ENCODE measurements around the gene GRN. TPM values are rescaled to one million over a fixed set of nuclear protein-coding genes. Genes with fewer than 3 reads are reported as not detected.

The GRN gene
- total and polyA plus RNA-seq, 2 of the 13 experiments (the other 11 are each of a cell fraction or from before 2014, with no cell fraction given): 86.6 to 143 TPM

GRCh38 chr17:44363613-44364159, 18.6 kb downstream of the GRN start, which contains the start of gene FAM171A2 (continued):
- no peak for TF ChIP-seq THRA (CRISPR knock-in tag; IDR thresholded peaks at IDR 0.05; ENCODE audit: borderline replicate concordance)
- TF ChIP-seq ZNF281 (CRISPR knock-in tag; IDR thresholded peaks at IDR 0.05; ENCODE audit: borderline replicate concordance): no peak
- TF ChIP-seq ZNF547 (CRISPR knock-in tag; IDR thresholded peaks at IDR 0.05): 0 out of 2 replicates have a peak, but pooled peaks have one; percentile 68
- peak; percentile 77 for TF ChIP-seq RAD21 (CRISPR knock-in tag; IDR thresholded peaks at IDR 0.05)
- no peak for TF ChIP-seq MTERF4 (CRISPR knock-in tag; IDR thresholded peaks at IDR 0.05)
- TF ChIP-seq IRX3 (CRISPR knock-in tag; IDR thresholded peaks at IDR 0.05; ENCODE audit: borderline replicate concordance, low read depth): no peak
- TF ChIP-seq CEBPB (IDR thresholded peaks at IDR 0.05; ENCODE audit: borderline replicate concordance, low read depth, low read length): no peak
- TF ChIP-seq ZBTB21 (CRISPR knock-in tag; IDR thresholded peaks at IDR 0.05): no peak
- TF ChIP-seq MAZ (IDR thresholded peaks at IDR 0.05; ENCODE audit: borderline replicate concordance, low read depth, low read length): 0 out of 2 replicates have a peak, but pooled peaks have one; percentile 57
- peak; percentile 92 for TF ChIP-seq MAZ (CRISPR knock-in tag; IDR thresholded peaks at IDR 0.05; ENCODE audit: low read depth)
- TF ChIP-seq BRF2 (CRISPR knock-in tag; IDR thresholded peaks at IDR 0.05): no peak
- TF ChIP-seq IRF1 (CRISPR knock-in tag; IDR thresholded peaks at IDR 0.05; ENCODE audit: low read depth): no peak
- no peak for TF ChIP-seq PCBP1 (IDR thresholded peaks at IDR 0.05; ENCODE audit: borderline replicate concordance, low read depth, low read length)
- no peak for TF ChIP-seq ZBTB26 (CRISPR knock-in tag; IDR thresholded peaks at IDR 0.05; ENCODE audit: borderline replicate concordance)
- no peak for TF ChIP-seq GFI1 (CRISPR knock-in tag; IDR thresholded peaks at IDR 0.05; ENCODE audit: borderline replicate concordance)
- 0 out of 2 replicates have a peak, but pooled peaks have one; percentile 31 for TF ChIP-seq CCDC6 (CRISPR knock-in tag; IDR thresholded peaks at IDR 0.05)
- no peak for TF ChIP-seq YEATS2 (CRISPR knock-in tag; IDR thresholded peaks at IDR 0.05; ENCODE audit: borderline replicate concordance)
- TF ChIP-seq HOXA7 (CRISPR knock-in tag; IDR thresholded peaks at IDR 0.05): no peak
- TF ChIP-seq KLF9 (CRISPR knock-in tag; IDR thresholded peaks at IDR 0.05; ENCODE audit: low read depth): no peak
- TF ChIP-seq ZIK1 (CRISPR knock-in tag; IDR thresholded peaks at IDR 0.05; ENCODE audit: borderline replicate concordance, low read depth): no peak
- TF ChIP-seq HOXA3 (CRISPR knock-in tag; IDR thresholded peaks at IDR 0.05): peak; percentile 59; the same call in 1 of the 2 replicates
